ENCODE data around the gene LRRC71.

Gene LRRC71

GRCh38 chr1:156911577-156912298 lies 8.7 kb upstream of the LRRC71 start:
- DNase-seq (ENCODE audit: low read depth), result no peak
- no peak overlapping the region for H3K4me3 ChIP-seq (ENCODE audit: low read depth, low read length)
- no peak for TF ChIP-seq CTCF (IDR thresholded peaks at IDR 0.05; ENCODE audit: insufficient read depth, low read depth, low read length, missing control alignments)

DNA sequence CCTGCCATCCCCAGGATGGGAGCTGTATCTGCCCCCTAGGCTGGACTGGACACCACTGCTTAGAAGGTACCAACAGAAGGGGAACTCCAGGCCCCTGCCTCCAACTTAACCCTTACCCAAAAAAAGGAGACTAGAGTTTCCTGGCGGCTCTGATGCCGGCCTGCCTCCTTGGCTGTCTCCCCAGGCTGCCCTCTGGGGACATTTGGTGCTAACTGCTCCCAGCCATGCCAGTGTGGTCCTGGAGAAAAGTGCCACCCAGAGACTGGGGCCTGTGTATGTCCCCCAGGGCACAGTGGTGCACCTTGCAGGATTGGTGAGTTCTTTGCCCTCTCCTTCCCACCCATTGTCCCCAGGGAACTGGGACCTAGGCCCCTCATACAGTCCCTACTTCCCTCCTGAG lies 8.1 kb upstream of the LRRC71 start:
- TF ChIP-seq CTCF (IDR thresholded peaks at IDR 0.05; ENCODE audit: insufficient read depth, low read depth, low read length, missing control alignments), result no peak
- DNase-seq (ENCODE audit: low read depth), result no peak

DNA sequence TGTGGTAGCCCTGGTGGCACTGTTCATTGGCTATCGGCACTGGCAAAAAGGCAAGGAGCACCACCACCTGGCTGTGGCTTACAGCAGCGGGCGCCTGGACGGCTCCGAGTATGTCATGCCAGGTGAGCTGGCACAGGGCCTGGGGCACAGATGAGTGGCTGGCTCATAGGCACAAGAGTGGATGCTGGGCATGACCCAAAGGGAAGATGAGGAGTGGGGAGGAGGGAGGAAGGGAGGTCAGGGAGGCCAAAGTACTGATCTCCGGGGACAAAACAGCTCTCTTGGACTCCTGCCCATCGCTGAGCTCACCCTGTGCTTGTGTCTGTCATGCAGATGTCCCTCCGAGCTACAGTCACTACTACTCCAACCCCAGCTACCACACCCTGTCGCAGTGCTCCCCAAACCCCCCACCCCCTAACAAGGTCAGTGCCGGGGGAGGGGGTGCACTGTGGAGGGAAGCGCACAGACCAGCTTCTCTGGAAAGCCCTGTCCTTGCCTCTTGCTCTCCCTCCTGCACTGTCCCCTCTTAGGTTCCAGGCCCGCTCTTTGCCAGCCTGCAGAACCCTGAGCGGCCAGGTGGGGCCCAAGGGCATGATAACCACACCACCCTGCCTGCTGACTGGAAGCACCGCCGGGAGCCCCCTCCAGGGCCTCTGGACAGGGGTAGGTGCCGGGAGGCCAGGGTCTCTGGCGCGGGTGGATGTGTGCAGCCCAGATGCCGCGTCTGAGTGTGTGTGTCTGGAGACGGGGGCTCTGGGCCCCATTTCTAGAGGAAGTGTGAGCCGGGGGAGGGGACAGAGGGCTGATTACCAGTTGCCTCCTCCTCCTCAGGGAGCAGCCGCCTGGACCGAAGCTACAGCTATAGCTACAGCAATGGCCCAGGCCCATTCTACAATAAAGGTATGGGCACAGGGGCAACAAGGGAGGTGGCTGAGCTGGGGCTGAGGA lies 7.3 kb upstream of the LRRC71 start:
- no peak for DNase-seq (ENCODE audit: low read depth)
- no peak overlapping the region for H3K4me3 ChIP-seq (ENCODE audit: low read depth, low read length)
- TF ChIP-seq CTCF (IDR thresholded peaks at IDR 0.05; ENCODE audit: insufficient read depth, low read depth, low read length, missing control alignments), result peak; percentile 13

More for the DNA sequence above, 8.1 kb upstream of the LRRC71 start:
- no peak overlapping the region for H3K4me3 ChIP-seq (ENCODE audit: low read depth, low read length)

DNA sequence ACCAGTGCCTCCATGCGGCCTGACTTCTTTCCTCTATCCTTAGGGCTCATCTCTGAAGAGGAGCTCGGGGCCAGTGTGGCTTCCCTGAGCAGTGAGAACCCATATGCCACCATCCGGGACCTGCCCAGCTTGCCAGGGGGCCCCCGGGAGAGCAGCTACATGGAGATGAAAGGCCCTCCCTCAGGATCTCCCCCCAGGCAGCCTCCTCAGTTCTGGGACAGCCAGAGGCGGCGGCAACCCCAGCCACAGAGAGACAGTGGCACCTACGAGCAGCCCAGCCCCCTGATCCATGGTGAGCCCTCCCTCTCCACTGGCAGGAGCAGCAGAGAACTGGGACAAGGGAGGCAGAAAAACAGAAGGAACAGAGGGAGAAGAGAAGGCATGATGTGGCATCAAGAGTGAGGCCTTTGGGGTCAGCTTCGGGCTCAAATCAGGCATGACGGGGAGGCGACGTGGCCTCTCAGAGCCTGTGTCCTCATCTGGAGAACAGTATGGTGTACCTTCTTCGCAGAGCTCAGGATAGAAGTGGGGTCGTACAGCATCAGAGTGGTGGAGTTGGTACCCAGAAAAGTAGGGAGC lies 6.5 kb upstream of the LRRC71 start:
- TF ChIP-seq CTCF (IDR thresholded peaks at IDR 0.05; ENCODE audit: insufficient read depth, low read depth, low read length, missing control alignments), result no peak
- H3K4me3 ChIP-seq (ENCODE audit: low read depth, low read length), result no peak overlapping the region
- no peak for DNase-seq (ENCODE audit: low read depth)

DNA sequence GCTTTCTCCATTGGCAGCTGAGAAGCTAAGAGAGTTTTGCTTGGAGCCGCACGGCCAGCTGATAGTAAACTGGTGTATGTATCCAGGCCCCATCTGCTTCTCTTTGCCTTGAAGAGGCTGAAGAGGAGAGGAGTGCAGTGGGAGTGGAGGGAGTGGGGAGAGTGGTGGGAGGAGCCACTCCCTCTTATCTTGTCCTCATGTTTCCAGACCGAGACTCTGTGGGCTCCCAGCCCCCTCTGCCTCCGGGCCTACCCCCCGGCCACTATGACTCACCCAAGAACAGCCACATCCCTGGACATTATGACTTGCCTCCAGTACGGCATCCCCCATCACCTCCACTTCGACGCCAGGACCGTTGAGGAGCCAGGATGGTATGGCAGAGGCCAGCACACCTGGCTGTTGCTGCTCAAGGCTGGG lies 6.0 kb upstream of the LRRC71 start:
- no peak for TF ChIP-seq CTCF (IDR thresholded peaks at IDR 0.05; ENCODE audit: insufficient read depth, low read depth, low read length, missing control alignments)

GRCh38 chr1:156921053-156921529 lies 659 bp downstream of the LRRC71 start:
- no peak for DNase-seq (ENCODE audit: low read depth)
- no peak overlapping the region for H3K4me3 ChIP-seq (ENCODE audit: low read depth, low read length)
- no peak for TF ChIP-seq CTCF (IDR thresholded peaks at IDR 0.05; ENCODE audit: insufficient read depth, low read depth, low read length, missing control alignments)

More for the DNA sequence above, 6.0 kb upstream of the LRRC71 start:
- no peak overlapping the region for H3K4me3 ChIP-seq (ENCODE audit: low read depth, low read length)
- no peak for DNase-seq (ENCODE audit: low read depth)
